Parathyroid adenoma (tissue), 2 donors: Measurements from ENCODE around the gene GIMAP4.

Experiments
- H2AFZ ChIP-seq: fragments of 300-600 bp; sonication (generic); one replicate; pipeline ENCODE4 v1.7.0; 2017; ENCODE audit warnings: antibody characterized with exemption, mild to moderate bottlenecking
- H3K27ac ChIP-seq: fragments of 300-600 bp; sonication (generic); one replicate; pipeline ENCODE4 v1.7.0; 2017
- H3K27me3 ChIP-seq: fragments of 300-600 bp; sonication (generic); one replicate; pipeline ENCODE4 v1.7.0; 2017; ENCODE audit warnings: low read length; ENCODE audit not compliant: control insufficient read depth, insufficient read depth
- H3K36me3 ChIP-seq: fragments of 300-600 bp; sonication (generic); one replicate; pipeline ENCODE4 v1.7.0; 2017; ENCODE audit warnings: low read length; ENCODE audit not compliant: control insufficient read depth, insufficient read depth
- H3K4me1 ChIP-seq: fragments of 300-600 bp; sonication (generic); one replicate; pipeline ENCODE4 v1.7.0; 2017; ENCODE audit warnings: control low read depth
- H3K4me2 ChIP-seq: fragments of 300-600 bp; sonication (generic); one replicate; pipeline ENCODE4 v1.7.0; 2017; ENCODE audit warnings: low read length
- H3K4me3 ChIP-seq: fragments of 300-600 bp; sonication (generic); one replicate; pipeline ENCODE4 v1.7.0; 2017; ENCODE audit warnings: low read depth, low read length
- H3K79me2 ChIP-seq: fragments of 300-600 bp; sonication (generic); one replicate; pipeline ENCODE4 v1.7.0; 2017; ENCODE audit warnings: control low read depth
- H3K9ac ChIP-seq: fragments of 300-600 bp; sonication (generic); one replicate; pipeline ENCODE4 v1.7.0; 2017; ENCODE audit warnings: mild to moderate bottlenecking
- H3K9me3 ChIP-seq: fragments of 300-600 bp; sonication (generic); one replicate; pipeline ENCODE4 v1.7.0; 2017; ENCODE audit warnings: low read length; ENCODE audit not compliant: control insufficient read depth
- TF ChIP-seq, protein P1 (sequence below): fragments of 300-600 bp; sonication (generic); IDR thresholded peaks from one replicate; pipeline ENCODE4 v1.7.0; 2017; ENCODE audit warnings: antibody characterized with exemption, mild to moderate bottlenecking
- donor health status: primary hyperparathyroidism.

GIMAP4 gene

DNA sequence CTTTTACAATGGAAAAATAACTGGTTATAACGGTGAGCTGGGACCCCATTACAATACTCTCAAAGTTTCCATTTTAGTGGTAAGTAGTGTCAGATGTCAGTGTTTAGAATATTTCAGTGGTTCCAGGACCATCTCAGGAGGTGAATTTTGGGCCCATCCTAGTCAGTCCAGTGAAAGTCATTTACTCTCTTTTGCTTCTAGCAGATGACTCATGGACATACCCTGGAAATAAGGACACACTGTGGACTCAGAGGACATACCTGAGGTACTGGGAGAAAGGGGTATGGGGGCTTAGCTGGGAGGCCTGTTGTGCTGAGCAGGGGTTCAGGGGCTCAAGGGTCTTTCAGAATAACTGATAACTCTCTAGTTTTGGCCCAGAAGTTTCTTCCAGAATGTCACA is 618 bp upstream of the GIMAP4 start:
- H2AFZ ChIP-seq: no peak overlapping the region
- no peaks in the 10 kb centered on the region for H3K4me1 ChIP-seq
- H3K27me3 ChIP-seq: no peaks in the 10 kb centered on the region
- no peak overlapping the region for H3K4me2 ChIP-seq
- H3K36me3 ChIP-seq: no peaks in the 10 kb centered on the region
- H3K9me3 ChIP-seq: no peaks in the 10 kb centered on the region
- no peaks in the 10 kb centered on the region for H3K79me2 ChIP-seq
- no peak overlapping the region for H3K27ac ChIP-seq
- no peak overlapping the region for H3K4me3 ChIP-seq
- H3K9ac ChIP-seq: no peak overlapping the region
- TF ChIP-seq, protein P1, sequence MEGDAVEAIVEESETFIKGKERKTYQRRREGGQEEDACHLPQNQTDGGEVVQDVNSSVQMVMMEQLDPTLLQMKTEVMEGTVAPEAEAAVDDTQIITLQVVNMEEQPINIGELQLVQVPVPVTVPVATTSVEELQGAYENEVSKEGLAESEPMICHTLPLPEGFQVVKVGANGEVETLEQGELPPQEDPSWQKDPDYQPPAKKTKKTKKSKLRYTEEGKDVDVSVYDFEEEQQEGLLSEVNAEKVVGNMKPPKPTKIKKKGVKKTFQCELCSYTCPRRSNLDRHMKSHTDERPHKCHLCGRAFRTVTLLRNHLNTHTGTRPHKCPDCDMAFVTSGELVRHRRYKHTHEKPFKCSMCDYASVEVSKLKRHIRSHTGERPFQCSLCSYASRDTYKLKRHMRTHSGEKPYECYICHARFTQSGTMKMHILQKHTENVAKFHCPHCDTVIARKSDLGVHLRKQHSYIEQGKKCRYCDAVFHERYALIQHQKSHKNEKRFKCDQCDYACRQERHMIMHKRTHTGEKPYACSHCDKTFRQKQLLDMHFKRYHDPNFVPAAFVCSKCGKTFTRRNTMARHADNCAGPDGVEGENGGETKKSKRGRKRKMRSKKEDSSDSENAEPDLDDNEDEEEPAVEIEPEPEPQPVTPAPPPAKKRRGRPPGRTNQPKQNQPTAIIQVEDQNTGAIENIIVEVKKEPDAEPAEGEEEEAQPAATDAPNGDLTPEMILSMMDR: no peak

DNA sequence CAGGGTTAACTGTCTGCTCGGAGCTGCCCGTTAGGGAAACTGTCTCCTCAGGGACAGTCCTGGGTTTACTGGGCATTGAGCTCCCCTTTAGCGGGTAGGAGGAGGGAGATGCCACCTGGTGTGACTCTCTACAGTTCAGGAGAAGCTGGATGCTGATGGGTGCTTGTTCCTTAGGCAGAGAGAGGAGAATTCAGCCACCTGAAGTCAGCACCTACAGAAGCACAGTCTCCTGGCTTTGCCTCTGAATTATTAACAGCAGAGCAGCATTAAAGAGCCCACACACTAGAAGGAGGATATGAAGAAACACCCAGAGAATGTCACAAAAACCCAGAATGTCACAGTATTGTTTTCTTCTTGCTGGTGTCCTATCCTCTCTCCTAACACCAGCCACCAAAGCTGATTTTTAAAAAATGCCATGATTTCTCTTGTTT is 696 bp downstream of the GIMAP4 start:
- Histone ChIP-seq H3K4me2 (no peak overlapping the region), H3K27me3 (no peaks in the 10 kb centered on the region), H3K4me1 (no peaks in the 10 kb centered on the region), H3K4me3 (peak overlapping the region; percentile 45), H3K9ac (no peak overlapping the region), H2AFZ (no peak overlapping the region), H3K36me3 (no peaks in the 10 kb centered on the region), H3K27ac (peak overlapping the region; percentile 55), H3K9me3 (no peaks in the 10 kb centered on the region), H3K79me2 (no peaks in the 10 kb centered on the region)
- TF ChIP-seq, protein P1: no peak

- Histone ChIP-seq H3K27me3 (no peaks in the 10 kb centered on the region), H3K79me2 (no peaks in the 10 kb centered on the region), H3K4me1 (no peaks in the 10 kb centered on the region), H2AFZ (no peak overlapping the region), H3K4me3 (peak overlapping the region; percentile 45), H3K36me3 (no peaks in the 10 kb centered on the region), H3K4me2 (peak overlapping the region; percentile 21), H3K9me3 (no peaks in the 10 kb centered on the region), H3K9ac (no peak overlapping the region), H3K27ac (peak overlapping the region; percentile 55)
- TF ChIP-seq, protein P1: no peak
These were observed 1.5 kb downstream of the GIMAP4 start for GRCh38 chr7:150568714-150569113.

- Histone ChIP-seq H3K79me2 (no peaks in the 10 kb centered on the region), H3K4me3 (peak overlapping the region; percentile 45), H3K9ac (no peak overlapping the region), H3K27ac (peak overlapping the region; percentile 55), H3K4me2 (no peak overlapping the region), H2AFZ (no peak overlapping the region), H3K9me3 (no peaks in the 10 kb centered on the region), H3K27me3 (no peaks in the 10 kb centered on the region), H3K36me3 (no peaks in the 10 kb centered on the region), H3K4me1 (no peaks in the 10 kb centered on the region)
- TF ChIP-seq, protein P1: no peak
These were observed 2.2 kb downstream of the GIMAP4 start for GRCh38 chr7:150569245-150569955.
